ENCODE measurements around the gene KIF6. TPM values are rescaled to one million over a fixed set of nuclear protein-coding genes. Genes with fewer than 3 reads are reported as not detected.

The KIF6 gene
- total RNA-seq, 1 experiment from 2014 or later: not detected

DNA sequence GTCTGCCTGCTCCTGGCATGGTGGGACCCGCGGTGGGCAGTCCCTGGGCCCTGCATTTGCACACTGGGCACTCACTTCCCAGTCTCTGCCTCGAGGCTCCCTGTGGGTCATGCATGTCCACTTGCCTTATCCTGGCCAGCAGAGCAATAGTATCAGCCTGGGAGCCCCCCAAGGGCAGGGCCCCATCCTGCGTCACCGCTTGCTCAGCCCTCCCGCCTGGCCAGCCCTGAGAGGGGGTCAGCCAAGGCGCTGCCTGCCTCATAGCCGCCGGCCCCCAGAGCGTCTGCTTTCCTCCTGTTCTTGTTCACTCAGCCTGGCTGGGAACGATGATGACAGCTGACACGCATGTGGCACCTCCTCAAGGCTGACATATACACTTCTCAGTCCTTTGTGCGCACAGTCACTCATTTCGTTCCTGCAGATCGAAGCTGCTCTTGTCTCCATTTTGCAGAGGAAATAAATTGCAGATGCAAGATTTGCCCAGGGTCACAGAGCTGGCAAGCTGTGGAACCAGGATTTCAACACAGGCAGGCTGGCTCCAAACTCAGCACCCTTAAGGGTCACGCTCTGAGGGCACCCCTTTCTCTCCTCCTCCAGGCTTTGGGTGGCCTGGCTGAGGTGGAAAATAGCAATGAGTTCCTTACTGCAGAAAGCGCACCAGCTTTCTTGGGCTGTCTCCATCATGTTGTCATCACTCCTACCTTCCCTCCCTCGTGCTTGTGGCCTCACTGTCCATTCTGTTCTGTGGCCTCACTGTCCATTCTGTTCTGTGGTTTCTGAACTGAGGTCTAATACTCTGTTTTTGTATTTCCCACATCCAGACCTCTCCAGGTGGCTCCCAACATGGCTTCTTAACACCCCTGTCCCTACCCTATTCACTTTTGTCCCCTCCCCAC lies 428.2 kb downstream of the KIF6 start:
- intact Hi-C loops (cut with micrococcal nuclease): no loop called here
- DNase-seq (ENCODE audit: low read depth, low spot score) (no peak), ATAC-seq (no peak)
- H3K36me3 ChIP-seq (ENCODE audit: control insufficient read depth in 1 of 2, insufficient read depth in 2 of 2, low read length in 2 of 2): no peaks in the 10 kb centered on the region
- no peaks in the 10 kb centered on the region for H3K79me2 ChIP-seq (ENCODE audit: insufficient read depth, low read length)
- no peak overlapping the region for H3K27ac ChIP-seq (ENCODE audit: low read depth, low read length)
- no peak overlapping the region for H3K9ac ChIP-seq (ENCODE audit: low read length)
- H3K4me3 ChIP-seq (replicated peaks in 1 of 2; ENCODE audit: low read depth in 1 of 2, low read length in 2 of 2): no peak overlapping the region
- H3K9me3 ChIP-seq (ENCODE audit: control insufficient read depth in 1 of 2, insufficient read depth in 1 of 2, low read depth in 1 of 2, low read length in 2 of 2): no peaks in the 10 kb centered on the region
- H2AFZ ChIP-seq (ENCODE audit: low read depth, low read length, poor library complexity, severe bottlenecking): no peak overlapping the region
- no peak overlapping the region for H3K4me2 ChIP-seq (ENCODE audit: low read length)
- no peaks in the 10 kb centered on the region for H4K20me1 ChIP-seq (ENCODE audit: insufficient read depth)
- RAD21 ChIA-PET (ENCODE audit: low non-redundant PET in 1 of 2, low total read pairs in 2 of 2, uncharacterized antibody in 2 of 2, unreplicated experiment in 2 of 2): no interaction called here
- 0 out of 2 replicates have a peak, but pooled peaks cover 4% of the 10 kb centered on the region for H3K27me3 ChIP-seq (ENCODE audit: insufficient read depth, low read length)
- H3K9me2 ChIP-seq (ENCODE audit: insufficient read depth): no peaks in the 10 kb centered on the region
- POLR2A ChIA-PET: interaction anchor here (1.5 kb wide), 1 partner anchor 68 kb away, joined by 3 read pairs; no protein-coding TSS in a partner anchor
- no TSS peak for BruUV-seq (replicated peaks)
- CTCF ChIA-PET: no interaction called here
- peaks cover 0 to 5% of the 10 kb centered on the region in 2 experiments; a peak in 1 of 4 replicates for H3K4me1 ChIP-seq (ENCODE audit: control insufficient read depth in 1 of 2, insufficient read depth in 2 of 2, low read length in 2 of 2)
- TF ChIP-seq EZH2 (IDR thresholded peaks at IDR 0.05) (no peak), TCF7L2 (IDR thresholded peaks at IDR 0.05; ENCODE audit: borderline replicate concordance, extremely low read depth, insufficient read depth, insufficient read length) (no peak), ELF1 (IDR thresholded peaks at IDR 0.05; ENCODE audit: borderline replicate concordance, low read depth) (no peak), ZNF274 (IDR thresholded peaks at IDR 0.05; ENCODE audit: low read depth, low read length) (no peak), MAX (IDR thresholded peaks at IDR 0.05) (no peak)

GRCh38 chr6:39295611-39296011 lies 429.6 kb downstream of the KIF6 start:
- Histone ChIP-seq H3K4me2 (ENCODE audit: low read length) (no peak overlapping the region), H3K27me3 (ENCODE audit: insufficient read depth, low read length) (0 out of 2 replicates have a peak, but pooled peaks cover 4% of the 10 kb centered on the region), H3K9me3 (ENCODE audit: control insufficient read depth in 1 of 2, insufficient read depth in 1 of 2, low read depth in 1 of 2, low read length in 2 of 2) (no peaks in the 10 kb centered on the region), H3K4me1 (ENCODE audit: control insufficient read depth in 1 of 2, insufficient read depth in 2 of 2, low read length in 2 of 2) (peaks cover 0 to 8% of the 10 kb centered on the region in 2 experiments; a peak in 1 of 4 replicates), H3K36me3 (ENCODE audit: control insufficient read depth in 1 of 2, insufficient read depth in 2 of 2, low read length in 2 of 2) (no peaks in the 10 kb centered on the region), H3K9me2 (ENCODE audit: insufficient read depth) (no peaks in the 10 kb centered on the region), H4K20me1 (ENCODE audit: insufficient read depth) (no peaks in the 10 kb centered on the region), H3K79me2 (ENCODE audit: insufficient read depth, low read length) (no peaks in the 10 kb centered on the region), H2AFZ (ENCODE audit: low read depth, low read length, poor library complexity, severe bottlenecking) (no peak overlapping the region), H3K27ac (ENCODE audit: low read depth, low read length) (no peak overlapping the region), H3K4me3 (replicated peaks in 1 of 2; ENCODE audit: low read depth in 1 of 2, low read length in 2 of 2) (no peak overlapping the region), H3K9ac (ENCODE audit: low read length) (no peak overlapping the region)
- DNase-seq (ENCODE audit: low read depth, low spot score) (no peak), ATAC-seq (no peak)
- ChIA-PET CTCF (no interaction called here), POLR2A (no interaction called here), RAD21 (ENCODE audit: low non-redundant PET in 1 of 2, low total read pairs in 2 of 2, uncharacterized antibody in 2 of 2, unreplicated experiment in 2 of 2) (no interaction called here)
- TF ChIP-seq SRF (IDR thresholded peaks at IDR 0.05; ENCODE audit: low read depth): no peak
- no peak for TF ChIP-seq FOSL1 (IDR thresholded peaks at IDR 0.05; ENCODE audit: low read depth)
- no peak for TF ChIP-seq YY1 (IDR thresholded peaks at IDR 0.05; ENCODE audit: extremely low read depth, insufficient replicate concordance, low read depth, low read length)
- no peak for TF ChIP-seq POLR2A (IDR thresholded peaks at IDR 0.05; ENCODE audit: borderline replicate concordance, extremely low read depth, insufficient read depth, insufficient read length)
- TF ChIP-seq MAX (IDR thresholded peaks at IDR 0.05): no peak
- no peak for TF ChIP-seq CBX3 (IDR thresholded peaks at IDR 0.05; ENCODE audit: low read depth)
- no TSS peak for BruUV-seq (replicated peaks)
- intact Hi-C loops (cut with micrococcal nuclease): no loop called here
